Upper lobe of right lung (tissue), 1 donor: ENCODE data around the gene RPS23. TPM values are rescaled to one million over a fixed set of nuclear protein-coding genes. Genes with fewer than 3 reads are reported as not detected.

Source experiments
- ATAC-seq: fragments of 200-7000 bp; cut with Tn5 transposase; one replicate; pipeline ENCODE4 v1.9.1; 2020; ENCODE audit warnings: mild to moderate bottlenecking, moderate library complexity
- DNase-seq: peaks from one replicate; pipeline ENCODE4 v3.0.0-alpha.2; 2020
- H3K27ac ChIP-seq: fragments of 200-600 bp; one replicate; pipeline ENCODE4 v1.8.0; 2022
- H3K27me3 ChIP-seq: fragments of 200-600 bp; one replicate; pipeline ENCODE4 v1.8.0; 2022; ENCODE audit warnings: mild to moderate bottlenecking
- H3K36me3 ChIP-seq: fragments of 200-600 bp; one replicate; pipeline ENCODE4 v1.8.0; 2022
- H3K4me1 ChIP-seq: fragments of 200-600 bp; one replicate; pipeline ENCODE4 v1.8.0; 2022
- H3K4me3 ChIP-seq: fragments of 200-600 bp; one replicate; pipeline ENCODE4 v1.8.0; 2022; ENCODE audit warnings: mild to moderate bottlenecking
- H3K9me3 ChIP-seq: fragments of 200-600 bp; one replicate; pipeline ENCODE4 v1.8.0; 2022
- CTCF ChIP-seq: fragments of 200-600 bp; IDR thresholded peaks from one replicate; pipeline ENCODE4 v1.8.0; 2022; ENCODE audit warnings: antibody characterized with exemption
- intact Hi-C: fragments of 100-400 bp; cut with DNase I; formaldehyde crosslinking; loops from one replicate; pipeline ENCODE4 v1.11.0; 2022
- total RNA-seq: library from RNA; stranded (reverse); fragmentation: NEBNext Ultra II Directional; extraction: Animal tissue kit (Norgen Biotek cat#: 25700); gene quantifications from one replicate; pipeline ENCODE4 v1.2.1, GENCODE V29; 2021
- donor health status: DM: no; HTN: yes; CAD: no; lungs with severe emphysema.

RPS23 gene
- total RNA-seq, 1 donor from 2014 or later: 1,379 TPM

- no peaks in the 10 kb centered on the region for H3K9me3 ChIP-seq
- H3K27me3 ChIP-seq: no peaks in the 10 kb centered on the region
- intact Hi-C loops: no loop called here
- TF ChIP-seq CTCF: no peak
- ATAC-seq (no peak), DNase-seq (no peak)
- H3K27ac ChIP-seq: no peak overlapping the region
- H3K36me3 ChIP-seq: no peaks in the 10 kb centered on the region
- H3K4me1 ChIP-seq: no peaks in the 10 kb centered on the region
- H3K4me3 ChIP-seq: no peak overlapping the region
Observed at GRCh38 chr5:82246960-82247574, 31.1 kb downstream of the RPS23 start.

GRCh38 chr5:82244854-82245635 is 33.1 kb downstream of the RPS23 start:
- Histone ChIP-seq H3K27ac (no peak overlapping the region), H3K4me3 (no peak overlapping the region), H3K4me1 (no peaks in the 10 kb centered on the region), H3K36me3 (no peaks in the 10 kb centered on the region), H3K9me3 (no peaks in the 10 kb centered on the region), H3K27me3 (no peaks in the 10 kb centered on the region)
- intact Hi-C loops: no loop called here
- ATAC-seq (no peak), DNase-seq (no peak)
- no peak for TF ChIP-seq CTCF

GRCh38 chr5:82244151-82244550 is 34.0 kb downstream of the RPS23 start:
- ATAC-seq (no peak), DNase-seq (no peak)
- Histone ChIP-seq H3K27me3 (no peaks in the 10 kb centered on the region), H3K27ac (no peak overlapping the region), H3K4me1 (no peaks in the 10 kb centered on the region), H3K9me3 (no peaks in the 10 kb centered on the region), H3K4me3 (no peak overlapping the region), H3K36me3 (no peaks in the 10 kb centered on the region)
- intact Hi-C loops: no loop called here
- no peak for TF ChIP-seq CTCF

- Histone ChIP-seq H3K9me3 (no peaks in the 10 kb centered on the region), H3K4me1 (no peaks in the 10 kb centered on the region), H3K36me3 (no peaks in the 10 kb centered on the region), H3K27me3 (no peaks in the 10 kb centered on the region), H3K4me3 (no peak overlapping the region), H3K27ac (no peak overlapping the region)
- no peak for ATAC-seq
- DNase-seq: no peak
- TF ChIP-seq CTCF: no peak
- intact Hi-C loops: no loop called here
Observed at GRCh38 chr5:82234885-82235284, 43.3 kb downstream of the RPS23 start.

GRCh38 chr5:82225525-82226172 is 52.5 kb downstream of the RPS23 start:
- no peaks in the 10 kb centered on the region for H3K9me3 ChIP-seq
- ATAC-seq (peak; percentile 97), DNase-seq (no peak)
- no peak overlapping the region for H3K4me3 ChIP-seq
- no peaks in the 10 kb centered on the region for H3K27me3 ChIP-seq
- no peaks in the 10 kb centered on the region for H3K36me3 ChIP-seq
- H3K27ac ChIP-seq: no peak overlapping the region
- H3K4me1 ChIP-seq: peaks cover 8% of the 10 kb centered on the region
- peak; percentile 87 for TF ChIP-seq CTCF
- intact Hi-C loops: no loop called here
